ENCODE results near the gene CD3G. TPM values are rescaled to one million over a fixed set of nuclear protein-coding genes. Genes with fewer than 3 reads are reported as not detected.

The CD3G gene
- total RNA-seq, 1 donor from 2014 or later: not detected

GRCh38 chr11:118310781-118311485, 33.2 kb upstream of the CD3G start:
- Mint-ChIP-seq H3K4me1 (ENCODE audit: unreplicated experiment) (peaks cover 14% of the 10 kb centered on the region), H3K4me3 (ENCODE audit: unreplicated experiment) (no peak overlapping the region), H3K9me3 (ENCODE audit: unreplicated experiment) (no peaks in the 10 kb centered on the region), H3K36me3 (ENCODE audit: low read depth, unreplicated experiment) (no peaks in the 10 kb centered on the region), H3K27ac (ENCODE audit: unreplicated experiment) (no peak overlapping the region), H3K27me3 (ENCODE audit: unreplicated experiment) (peaks cover 2% of the 10 kb centered on the region)
- no peak for DNase-seq (ENCODE audit: low spot score)
- TF ChIP-seq CTCF (IDR thresholded peaks at IDR 0.05; ENCODE audit: unreplicated experiment): no peak

GRCh38 chr11:118311518-118311917, 32.6 kb upstream of the CD3G start:
- TF ChIP-seq CTCF (IDR thresholded peaks at IDR 0.05; ENCODE audit: unreplicated experiment): no peak
- Mint-ChIP-seq H3K27ac (ENCODE audit: unreplicated experiment) (no peak overlapping the region), H3K4me1 (ENCODE audit: unreplicated experiment) (peaks cover 18% of the 10 kb centered on the region), H3K4me3 (ENCODE audit: unreplicated experiment) (no peak overlapping the region), H3K9me3 (ENCODE audit: unreplicated experiment) (no peaks in the 10 kb centered on the region), H3K36me3 (ENCODE audit: low read depth, unreplicated experiment) (no peaks in the 10 kb centered on the region), H3K27me3 (ENCODE audit: unreplicated experiment) (peaks cover 2% of the 10 kb centered on the region)
- no peak for DNase-seq (ENCODE audit: low spot score)

GRCh38 chr11:118312328-118312727, 31.8 kb upstream of the CD3G start:
- H3K9me3 Mint-ChIP-seq (ENCODE audit: unreplicated experiment): no peaks in the 10 kb centered on the region
- H3K27ac Mint-ChIP-seq (ENCODE audit: unreplicated experiment): no peak overlapping the region
- no peak for TF ChIP-seq CTCF (IDR thresholded peaks at IDR 0.05; ENCODE audit: unreplicated experiment)
- no peaks in the 10 kb centered on the region for H3K36me3 Mint-ChIP-seq (ENCODE audit: low read depth, unreplicated experiment)
- no peak for DNase-seq (ENCODE audit: low spot score)
- peaks cover 19% of the 10 kb centered on the region for H3K4me1 Mint-ChIP-seq (ENCODE audit: unreplicated experiment)
- H3K27me3 Mint-ChIP-seq (ENCODE audit: unreplicated experiment): peaks cover 2% of the 10 kb centered on the region
- no peak overlapping the region for H3K4me3 Mint-ChIP-seq (ENCODE audit: unreplicated experiment)

GRCh38 chr11:118313242-118313641, 30.9 kb upstream of the CD3G start:
- peaks cover 2% of the 10 kb centered on the region for H3K27me3 Mint-ChIP-seq (ENCODE audit: unreplicated experiment)
- H3K27ac Mint-ChIP-seq (ENCODE audit: unreplicated experiment): no peak overlapping the region
- no peaks in the 10 kb centered on the region for H3K9me3 Mint-ChIP-seq (ENCODE audit: unreplicated experiment)
- no peaks in the 10 kb centered on the region for H3K36me3 Mint-ChIP-seq (ENCODE audit: low read depth, unreplicated experiment)
- DNase-seq (ENCODE audit: low spot score): no peak
- H3K4me1 Mint-ChIP-seq (ENCODE audit: unreplicated experiment): peaks cover 19% of the 10 kb centered on the region
- H3K4me3 Mint-ChIP-seq (ENCODE audit: unreplicated experiment): no peak overlapping the region
- no peak for TF ChIP-seq CTCF (IDR thresholded peaks at IDR 0.05; ENCODE audit: unreplicated experiment)

GRCh38 chr11:118314988-118315411, 29.1 kb upstream of the CD3G start:
- Mint-ChIP-seq H3K9me3 (ENCODE audit: unreplicated experiment) (no peaks in the 10 kb centered on the region), H3K4me1 (ENCODE audit: unreplicated experiment) (peaks cover 19% of the 10 kb centered on the region), H3K27me3 (ENCODE audit: unreplicated experiment) (peaks cover 2% of the 10 kb centered on the region), H3K4me3 (ENCODE audit: unreplicated experiment) (no peak overlapping the region), H3K27ac (ENCODE audit: unreplicated experiment) (no peak overlapping the region), H3K36me3 (ENCODE audit: low read depth, unreplicated experiment) (no peaks in the 10 kb centered on the region)
- TF ChIP-seq CTCF (IDR thresholded peaks at IDR 0.05; ENCODE audit: unreplicated experiment): no peak
- DNase-seq (ENCODE audit: low spot score): no peak
